Measurements from ENCODE around the gene MMP24OS.
A peak's percentile ranks its signal among the peaks of the same experiment; 100 is the strongest.

The MMP24OS gene

GRCh38 chr20:35305682-35306556 lies 28.0 kb upstream of the MMP24OS start:
- DNase-seq, result no peak

- DNase-seq, result no peak
Observed at GRCh38 chr20:35304956-35305355, 27.0 kb upstream of the MMP24OS start.

DNA sequence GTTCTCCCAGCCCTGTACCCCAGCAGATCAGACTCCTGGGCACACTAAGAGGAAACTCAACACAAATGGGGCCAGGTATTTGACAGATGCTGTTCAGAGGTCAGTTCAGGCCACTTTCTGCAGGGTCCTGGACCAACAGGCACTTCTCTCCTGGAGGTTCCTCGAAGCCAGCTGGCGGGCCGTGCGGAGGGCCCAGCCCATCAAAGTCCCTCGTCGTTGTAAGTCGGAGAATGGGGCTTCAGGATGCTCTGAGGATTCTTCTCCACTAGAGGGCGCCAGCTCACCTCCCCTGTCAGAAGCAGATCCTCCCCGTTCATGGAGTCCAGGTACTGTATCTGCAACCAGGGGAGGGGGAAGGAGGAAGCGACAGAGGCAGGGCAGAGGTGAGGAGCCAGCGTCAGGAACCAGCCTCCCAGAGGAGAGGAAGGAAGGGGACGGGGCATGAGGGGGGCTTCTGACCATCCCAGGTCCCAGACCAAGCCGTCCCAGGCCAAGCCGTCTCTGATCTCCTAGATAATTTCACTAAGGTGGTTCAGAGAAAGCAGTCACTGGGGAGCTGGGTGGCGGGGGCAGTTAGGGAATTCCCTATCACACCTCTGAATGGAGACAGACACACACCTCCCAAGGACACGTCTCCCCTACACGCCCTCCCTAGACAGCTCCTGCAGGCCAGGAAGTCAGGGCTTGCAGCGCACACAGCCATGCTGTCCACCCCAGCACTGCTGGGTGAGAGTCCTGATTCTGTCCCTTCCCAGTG lies 26.0 kb upstream of the MMP24OS start:
- DNase-seq, result peak; percentile 80

GRCh38 chr20:35303382-35303734 lies 25.4 kb upstream of the MMP24OS start:
- DNase-seq, result no peak

GRCh38 chr20:35302421-35303335 lies 24.8 kb upstream of the MMP24OS start:
- no peak for DNase-seq

DNA sequence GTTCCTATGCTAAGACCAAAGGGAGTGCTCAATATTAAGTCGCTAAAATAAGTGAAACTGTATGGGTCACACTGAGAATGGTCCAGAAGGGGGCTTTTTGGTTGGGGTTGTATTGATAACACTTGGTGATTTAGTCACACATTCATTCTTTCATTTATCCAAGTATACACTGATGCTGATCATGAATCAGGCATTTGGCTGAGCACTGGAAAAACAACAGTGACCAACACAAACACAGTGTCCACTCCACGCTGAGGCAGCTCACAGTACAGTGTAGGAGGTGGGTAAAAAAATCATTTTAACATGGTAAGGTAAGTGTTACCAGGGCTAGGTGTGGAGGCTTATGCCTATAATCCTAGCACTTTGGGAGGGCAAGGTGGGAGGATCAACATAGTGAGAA lies 23.5 kb upstream of the MMP24OS start:
- DNase-seq, result no peak

DNA sequence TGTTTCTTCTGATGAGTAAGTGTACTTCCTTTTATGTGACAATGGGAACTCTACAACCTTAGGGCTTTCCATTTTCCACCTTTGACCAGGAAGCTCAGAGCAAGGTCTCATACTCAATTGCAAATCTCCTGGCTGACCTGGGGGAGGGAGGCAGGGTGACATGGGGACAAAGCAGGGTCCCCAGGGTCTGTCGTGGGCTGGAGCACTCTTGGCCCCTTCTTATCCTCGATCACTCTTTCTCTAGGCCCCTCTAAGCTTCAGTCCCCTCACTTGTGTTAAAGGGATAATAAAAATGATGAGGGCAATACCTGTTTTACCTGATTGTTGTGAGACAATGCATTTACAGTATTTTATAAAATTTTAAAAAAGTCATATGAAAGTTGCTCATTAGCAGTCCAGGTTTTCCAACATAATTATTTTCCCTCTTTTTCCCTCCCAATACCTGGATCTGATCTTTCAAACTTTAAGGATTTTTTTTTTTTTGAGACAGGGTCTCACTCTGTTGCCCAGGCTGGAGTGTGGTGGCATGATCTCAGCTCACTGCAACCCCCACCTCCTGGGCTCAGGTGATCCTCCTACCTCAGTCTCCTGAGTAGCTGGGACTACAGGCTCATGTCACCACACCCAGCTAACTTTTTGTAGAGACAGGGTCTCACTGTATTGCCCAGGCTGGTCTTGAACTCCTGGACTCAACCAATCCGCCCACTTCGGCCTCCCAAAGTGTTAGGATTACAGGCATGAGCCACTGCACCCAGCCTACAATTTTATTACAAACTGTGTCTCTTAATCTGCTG lies 22.7 kb upstream of the MMP24OS start:
- DNase-seq, result no peak

DNA sequence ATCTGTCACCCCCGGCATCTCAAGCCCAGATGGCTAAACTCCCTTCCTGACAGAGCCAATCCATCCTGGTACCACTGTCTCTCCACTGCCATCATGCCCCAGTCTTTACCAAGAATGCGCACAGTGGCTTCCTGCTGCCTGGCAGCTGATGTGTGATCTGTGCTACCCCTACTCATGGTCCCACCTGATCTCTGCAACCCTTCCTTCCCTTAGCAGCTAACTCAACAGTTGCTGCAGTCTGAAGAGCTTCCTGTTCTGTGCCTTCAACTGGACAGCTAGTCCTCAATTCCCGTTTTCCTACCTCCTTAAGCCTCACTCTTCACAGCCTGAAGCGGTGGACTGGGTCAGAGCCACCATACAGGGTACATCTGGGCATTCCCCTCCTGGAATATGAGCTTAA lies 21.9 kb upstream of the MMP24OS start:
- no peak for DNase-seq

- DNase-seq, result no peak
Observed at GRCh38 chr20:35298264-35298663, 20.3 kb upstream of the MMP24OS start.

DNA sequence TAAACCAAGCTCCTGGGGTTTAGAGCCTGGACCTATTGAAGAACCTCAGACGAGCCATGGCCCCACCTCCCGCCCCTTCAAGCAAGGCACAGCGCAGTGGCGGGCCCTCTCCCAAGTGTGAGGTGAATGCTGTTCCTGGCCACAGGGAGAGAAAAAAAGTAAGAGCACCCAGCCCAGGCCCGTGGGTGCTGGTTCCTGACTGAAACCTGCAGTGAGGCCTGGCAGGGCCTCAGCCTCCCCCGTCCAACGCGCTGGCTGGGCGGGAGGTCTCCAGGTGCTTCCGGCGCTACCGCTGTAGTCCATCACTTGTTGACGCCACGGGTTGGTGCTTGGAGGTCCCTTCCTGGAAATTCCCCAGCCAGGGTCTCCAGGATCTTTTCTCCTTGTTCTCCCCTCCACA lies 19.8 kb upstream of the MMP24OS start:
- no peak for DNase-seq

DNA sequence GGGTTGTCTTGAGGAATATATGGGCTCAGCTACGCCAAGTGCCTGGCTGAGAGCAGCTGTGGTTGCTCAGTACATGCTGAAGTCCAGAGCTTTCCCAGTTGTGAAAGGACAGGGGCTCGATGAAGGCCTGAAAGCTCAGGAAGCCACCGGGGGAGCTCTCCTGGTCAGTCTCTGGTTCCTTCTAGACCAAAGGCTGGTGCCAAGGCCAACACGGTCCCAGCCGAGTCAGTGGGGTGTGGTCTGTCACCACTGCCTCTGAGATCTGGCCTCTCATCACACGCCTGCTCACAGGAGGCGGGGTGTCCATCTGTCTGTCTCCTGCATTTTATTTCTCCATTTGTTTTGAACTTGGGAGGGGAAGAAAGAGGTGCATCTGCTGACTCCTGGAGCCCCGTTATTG lies 19.2 kb upstream of the MMP24OS start:
- DNase-seq, result no peak

DNA sequence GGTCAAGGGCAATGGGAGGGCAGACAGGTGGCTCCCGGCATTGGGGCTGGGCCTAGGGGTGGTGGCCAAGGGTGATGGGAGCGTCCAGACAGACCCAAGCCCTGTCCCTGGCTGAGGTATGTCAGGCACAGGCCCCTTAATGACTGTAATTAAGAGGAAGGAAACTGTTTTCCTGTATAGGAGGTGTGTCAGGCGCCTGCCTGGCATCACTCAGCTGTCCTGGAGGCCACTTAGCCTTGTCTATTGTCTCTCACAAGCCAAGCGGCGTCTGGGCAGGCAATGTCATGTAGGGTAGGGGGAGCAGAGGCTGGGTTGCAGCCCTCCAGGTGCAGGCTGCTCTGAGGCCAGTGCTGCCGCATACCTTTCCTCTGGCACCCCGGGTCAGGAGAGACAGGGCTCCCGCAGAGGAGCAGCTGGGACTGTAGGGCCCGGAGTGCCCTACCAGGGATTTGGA lies 18.2 kb upstream of the MMP24OS start:
- no peak for DNase-seq

DNA sequence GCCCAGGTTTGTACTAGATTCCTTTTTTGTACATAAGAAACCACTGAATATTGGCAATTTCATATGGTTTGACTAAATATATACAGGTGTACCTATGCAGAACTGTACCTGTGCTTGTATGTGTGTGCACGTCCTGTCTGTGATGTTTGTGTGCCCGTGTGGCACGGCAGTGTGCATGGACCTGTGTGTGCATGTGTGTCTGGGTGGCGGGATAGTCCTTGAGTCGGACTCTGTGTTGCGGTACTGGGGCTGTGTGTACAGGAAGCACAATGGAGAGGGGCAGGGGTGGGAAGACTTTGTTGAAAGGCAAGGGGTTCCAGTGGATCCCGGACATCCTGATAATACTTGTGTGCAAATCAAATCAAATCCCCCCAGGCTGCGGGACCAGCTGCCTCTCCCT lies 17.8 kb upstream of the MMP24OS start:
- DNase-seq, result no peak

GRCh38 chr20:35295058-35295457 lies 17.1 kb upstream of the MMP24OS start:
- no peak for DNase-seq

GRCh38 chr20:35294293-35294685 lies 16.4 kb upstream of the MMP24OS start:
- no peak for DNase-seq

- no peak for DNase-seq
Observed at GRCh38 chr20:35293303-35294292, 15.7 kb upstream of the MMP24OS start.

- no peak for DNase-seq
Observed at GRCh38 chr20:35292504-35293285, 14.8 kb upstream of the MMP24OS start.

GRCh38 chr20:35291654-35292503 lies 14.0 kb upstream of the MMP24OS start, which contains the start of gene FAM83C:
Gene FAM83C (minus strand): TSS chr20:35292425. CDS start chr20:35292304, 121 bp downstream.
- DNase-seq, result no peak

DNA sequence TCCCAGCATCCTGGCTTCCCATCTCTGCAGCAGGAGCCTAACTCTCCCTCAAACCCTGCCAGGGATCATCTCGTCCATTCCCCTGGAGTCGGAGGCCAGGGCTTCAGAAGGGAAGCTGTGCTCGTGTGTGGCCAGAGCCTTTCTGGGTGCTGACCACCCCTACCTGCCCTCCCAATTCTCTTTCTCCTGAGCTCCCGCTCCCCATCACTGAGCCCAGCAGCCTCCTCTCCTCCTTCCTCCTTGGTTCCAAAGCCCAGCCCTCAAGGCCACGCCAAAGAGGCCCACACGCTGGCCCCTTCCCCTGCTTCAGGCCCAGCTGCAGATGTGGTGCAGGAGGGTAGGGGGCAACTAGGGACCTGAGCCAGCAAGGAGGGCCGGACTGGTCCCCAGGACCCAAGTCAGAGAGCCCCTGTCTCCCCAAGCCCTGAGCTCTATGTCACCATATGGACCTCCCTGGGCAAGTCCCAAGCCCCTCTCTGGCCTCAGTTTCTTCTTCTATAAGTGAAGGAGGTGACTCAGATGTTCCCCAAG lies 13.0 kb upstream of the MMP24OS start:
- DNase-seq, result no peak
